Tibial artery (tissue), 4 donors: ENCODE data around the gene SENP5.

Experiments
- DNase-seq, 2 donors: peaks; one replicate each; pipeline ENCODE4 v3.0.0-alpha.2; 2019
- H3K27ac ChIP-seq, 2 donors: fragments of 200-600 bp; sonication (generic) in 1 of 2; 1 replicate in 1 of 2; 2 replicates in 1 of 2; pipeline ENCODE4 v1.5.1; 2018 to 2019; ENCODE audit warnings: mild to moderate bottlenecking in 1 of 2
- H3K27me3 ChIP-seq, 2 donors: fragments of 200-600 bp; sonication (generic) in 1 of 2; one replicate each; pipeline versions ENCODE4 v1.5.1 to v1.6.0; 2016 to 2019
- H3K36me3 ChIP-seq, 3 donors: fragments of 200-600 bp; sonication (generic) in 2 of 3; one replicate each; pipeline ENCODE4 v1.5.1; 2016 to 2019; ENCODE audit warnings: mild to moderate bottlenecking in 2 of 3
- H3K4me1 ChIP-seq, 4 donors: fragments of 200-600 bp; sonication (generic) in 2 of 4; 1 replicate in 3 of 4; 2 replicates in 1 of 4; pipeline ENCODE4 v1.5.1; 2016 to 2019
- H3K4me3 ChIP-seq, 2 donors: fragments of 200-600 bp; sonication (generic) in 1 of 2; 1 replicate in 1 of 2; 2 replicates in 1 of 2; pipeline ENCODE4 v1.5.1; 2018 to 2019; ENCODE audit warnings: mild to moderate bottlenecking in 2 of 2
- H3K9me3 ChIP-seq, 3 donors: fragments of 200-600 bp; sonication (generic) in 1 of 3; one replicate each; pipeline ENCODE4 v1.5.1; 2016 to 2019
- intact Hi-C: fragments of 100-400 bp; cut with DNase I; formaldehyde crosslinking; loops from one replicate; pipeline ENCODE4 v1.15.0; 2023; ENCODE audit warnings: low total_unique reads
- TF ChIP-seq, protein P1 (sequence below), 2 experiments: fragments of 200-600 bp in 1 of 2; fragments of 450-650 bp in 1 of 2; IDR thresholded peaks; one replicate each; pipeline ENCODE4 v1.5.1; 2017 to 2019; ENCODE audit warnings: antibody characterized with exemption in 2 of 2, mild to moderate bottlenecking in 1 of 2, moderate library complexity in 1 of 2

The SENP5 gene

DNA sequence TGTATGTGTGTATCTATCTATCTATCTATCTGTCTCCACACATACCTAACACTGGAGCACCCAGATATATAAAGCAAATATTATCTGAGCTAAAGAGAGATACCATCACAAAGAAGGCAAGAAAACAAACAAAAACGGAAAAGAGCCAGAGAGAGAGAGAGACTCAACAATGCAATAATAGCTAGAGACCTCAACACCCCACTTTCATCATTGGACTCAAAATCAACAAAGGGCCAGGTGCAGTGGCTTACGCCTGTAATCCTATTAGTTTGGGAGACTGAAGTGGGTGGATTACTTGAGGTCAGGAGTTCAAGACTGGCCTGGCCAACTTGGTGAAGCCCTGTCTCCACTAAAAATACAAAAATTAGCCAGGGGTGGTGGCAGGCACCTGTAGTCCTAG is 51.2 kb downstream of the SENP5 start:
- DNase-seq, result no peak
- H3K4me3 ChIP-seq, result no peak overlapping the region
- TF ChIP-seq, protein P1, sequence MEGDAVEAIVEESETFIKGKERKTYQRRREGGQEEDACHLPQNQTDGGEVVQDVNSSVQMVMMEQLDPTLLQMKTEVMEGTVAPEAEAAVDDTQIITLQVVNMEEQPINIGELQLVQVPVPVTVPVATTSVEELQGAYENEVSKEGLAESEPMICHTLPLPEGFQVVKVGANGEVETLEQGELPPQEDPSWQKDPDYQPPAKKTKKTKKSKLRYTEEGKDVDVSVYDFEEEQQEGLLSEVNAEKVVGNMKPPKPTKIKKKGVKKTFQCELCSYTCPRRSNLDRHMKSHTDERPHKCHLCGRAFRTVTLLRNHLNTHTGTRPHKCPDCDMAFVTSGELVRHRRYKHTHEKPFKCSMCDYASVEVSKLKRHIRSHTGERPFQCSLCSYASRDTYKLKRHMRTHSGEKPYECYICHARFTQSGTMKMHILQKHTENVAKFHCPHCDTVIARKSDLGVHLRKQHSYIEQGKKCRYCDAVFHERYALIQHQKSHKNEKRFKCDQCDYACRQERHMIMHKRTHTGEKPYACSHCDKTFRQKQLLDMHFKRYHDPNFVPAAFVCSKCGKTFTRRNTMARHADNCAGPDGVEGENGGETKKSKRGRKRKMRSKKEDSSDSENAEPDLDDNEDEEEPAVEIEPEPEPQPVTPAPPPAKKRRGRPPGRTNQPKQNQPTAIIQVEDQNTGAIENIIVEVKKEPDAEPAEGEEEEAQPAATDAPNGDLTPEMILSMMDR (IDR thresholded peaks at IDR 0.05), result no peak
- intact Hi-C loops, result no loop called here
- no peaks in the 10 kb centered on the region for H3K27me3 ChIP-seq
- peaks cover 18 to 32% (median 25%) of the 10 kb centered on the region in 3 donors for H3K36me3 ChIP-seq
- no peak overlapping the region for H3K27ac ChIP-seq
- H3K4me1 ChIP-seq, result no peaks in the 10 kb centered on the region
- no peaks in the 10 kb centered on the region for H3K9me3 ChIP-seq

DNA sequence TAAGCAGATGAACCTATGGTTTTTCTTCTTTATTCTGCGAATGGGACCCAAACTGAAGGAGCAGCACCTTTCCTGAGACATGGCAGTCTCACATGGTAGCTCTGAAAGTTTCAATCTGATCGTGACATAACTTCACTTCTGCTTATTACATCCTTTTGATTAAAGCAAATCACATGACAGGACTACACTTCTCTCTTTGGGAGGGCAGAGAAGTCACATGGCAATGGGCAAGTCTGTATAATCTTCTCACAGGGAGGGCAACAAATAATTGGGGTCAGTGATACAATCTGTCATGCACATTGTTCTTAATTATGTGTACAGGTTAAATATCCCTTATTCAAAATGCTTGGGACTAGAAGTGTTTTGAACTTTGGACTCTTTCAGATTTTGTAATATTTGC is 53.0 kb downstream of the SENP5 start:
- H3K4me1 ChIP-seq, result no peaks in the 10 kb centered on the region
- no peak overlapping the region for H3K4me3 ChIP-seq
- peaks cover 6 to 21% (median 16%) of the 10 kb centered on the region in 3 donors for H3K36me3 ChIP-seq
- no peaks in the 10 kb centered on the region for H3K9me3 ChIP-seq
- intact Hi-C loops, result no loop called here
- no peak for DNase-seq
- H3K27ac ChIP-seq, result no peak overlapping the region
- H3K27me3 ChIP-seq, result no peaks in the 10 kb centered on the region
- TF ChIP-seq, protein P1 (IDR thresholded peaks at IDR 0.05), result no peak

DNA sequence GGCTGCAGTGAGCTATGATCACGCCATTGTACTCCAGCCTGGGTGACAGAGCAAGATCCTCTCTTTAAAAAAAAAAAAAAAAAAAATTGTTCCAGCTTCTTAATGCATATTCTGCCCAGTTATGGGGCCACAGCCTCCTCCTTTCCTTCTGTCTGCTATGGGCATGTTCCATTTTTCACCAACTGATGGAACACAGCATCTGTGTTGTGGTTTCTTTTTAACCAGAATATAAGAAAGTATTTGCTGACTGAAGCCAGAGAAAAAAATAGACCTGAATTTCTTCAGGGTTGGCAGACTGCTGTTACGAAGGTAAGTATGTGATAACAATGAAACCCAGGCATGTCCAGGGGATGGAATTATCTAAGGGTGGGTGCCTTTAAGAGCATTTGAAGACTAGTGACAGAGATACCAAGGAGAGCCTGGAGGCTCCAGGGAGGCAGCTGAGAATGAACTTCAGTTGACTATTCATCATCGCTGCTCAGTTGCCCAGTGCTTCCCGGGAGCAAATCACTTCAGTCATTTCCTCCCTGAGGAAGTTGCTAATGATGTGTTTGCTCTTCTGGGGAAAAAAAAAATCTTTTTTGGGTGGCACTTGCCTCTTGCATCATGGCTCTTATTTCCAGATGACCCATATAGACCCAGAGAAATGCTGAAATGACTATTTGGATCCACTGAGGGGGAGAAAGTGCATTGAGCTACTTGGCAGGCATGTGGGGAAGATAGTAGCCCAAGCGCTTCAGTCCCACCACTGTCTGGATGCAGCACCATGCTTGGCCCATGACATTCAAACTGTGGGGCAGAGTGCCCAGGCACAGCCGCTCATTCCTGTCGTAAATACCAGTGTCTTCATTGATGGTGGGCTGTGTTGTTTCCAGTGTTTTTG is 60.1 kb downstream of the SENP5 start:
- Histone ChIP-seq H3K4me3 (no peak overlapping the region), H3K27me3 (no peaks in the 10 kb centered on the region), H3K27ac (no peak overlapping the region), H3K9me3 (no peaks in the 10 kb centered on the region), H3K4me1 (no peaks in the 10 kb centered on the region), H3K36me3 (peaks cover 31 to 64% (median 40%) of the 10 kb centered on the region in 3 donors)
- TF ChIP-seq, protein P1 (IDR thresholded peaks at IDR 0.05), result no peak
- no peak for DNase-seq
- intact Hi-C loops, result no loop called here

DNA sequence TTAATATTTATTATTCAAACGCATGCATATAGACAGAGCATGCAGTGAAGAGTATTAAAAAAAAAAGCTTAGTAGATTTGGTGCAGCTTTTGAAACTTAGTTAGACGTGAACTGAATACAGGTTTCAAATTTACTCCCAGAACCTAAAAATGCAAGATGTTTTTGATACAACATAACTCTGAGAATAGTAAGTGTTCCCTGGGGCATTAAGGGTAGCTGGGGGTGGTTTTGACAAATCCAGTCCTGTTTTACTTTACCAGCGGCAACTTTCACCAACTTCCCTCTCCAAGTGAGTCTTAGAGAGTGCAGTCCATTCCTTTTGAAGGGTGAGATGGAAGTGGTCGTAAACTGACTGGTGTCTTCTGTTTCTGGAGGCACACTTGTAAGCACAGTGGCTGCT is 63.4 kb downstream of the SENP5 start:
- Histone ChIP-seq H3K4me1 (no peaks in the 10 kb centered on the region), H3K36me3 (peaks cover 58 to 92% (median 70%) of the 10 kb centered on the region in 3 donors), H3K27me3 (no peaks in the 10 kb centered on the region), H3K9me3 (no peaks in the 10 kb centered on the region), H3K27ac (no peak overlapping the region), H3K4me3 (no peak overlapping the region)
- TF ChIP-seq, protein P1 (IDR thresholded peaks at IDR 0.05), result no peak
- intact Hi-C loops, result no loop called here
- DNase-seq, result no peak

DNA sequence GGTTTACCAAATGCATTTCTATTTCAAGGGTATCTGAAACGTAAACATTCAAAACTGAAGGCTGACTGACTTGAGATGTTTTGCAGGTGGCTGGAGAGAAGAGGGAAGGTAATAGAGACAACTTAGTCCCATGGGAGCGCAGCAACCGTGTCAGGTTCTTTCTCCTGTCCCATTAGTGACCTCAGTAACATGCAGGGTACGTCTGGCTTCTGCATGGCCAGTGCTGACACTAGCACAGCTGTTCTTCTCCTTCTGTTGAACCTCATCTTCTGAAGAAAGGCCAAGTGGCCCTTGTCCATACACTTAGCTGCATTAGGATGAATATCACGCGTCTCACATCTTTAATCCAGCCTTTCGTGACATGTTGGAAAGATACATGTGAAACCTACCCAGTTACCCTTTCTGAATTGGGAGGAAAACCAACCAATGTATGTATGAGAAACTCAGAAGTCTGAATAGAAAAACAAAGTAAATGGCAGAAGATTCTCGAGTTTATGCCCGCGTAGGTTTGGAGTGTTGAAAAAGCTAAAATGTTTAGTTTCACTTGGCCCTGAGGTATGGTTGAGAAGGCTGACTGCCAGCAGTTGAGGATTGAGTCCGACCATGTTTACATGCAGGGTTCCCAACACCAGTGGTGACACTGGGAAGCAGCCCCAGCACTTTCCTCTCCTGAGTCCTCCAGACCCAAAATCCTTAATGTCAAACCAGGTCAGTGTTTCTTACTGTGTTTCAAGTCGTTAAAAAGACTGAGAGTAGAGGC is 64.3 kb downstream of the SENP5 start:
- Histone ChIP-seq H3K4me3 (no peak overlapping the region), H3K36me3 (peaks cover 65 to 97% (median 78%) of the 10 kb centered on the region in 3 donors), H3K9me3 (no peaks in the 10 kb centered on the region), H3K27ac (no peak overlapping the region), H3K4me1 (no peaks in the 10 kb centered on the region), H3K27me3 (no peaks in the 10 kb centered on the region)
- intact Hi-C loops, result no loop called here
- DNase-seq, result no peak
- TF ChIP-seq, protein P1 (IDR thresholded peaks at IDR 0.05), result no peak
